HEK293 (cell line): ENCODE results near the gene SUPT5H.

ENCODE experiments used
- CTCF ChIA-PET: fragments of 350-600 bp; formaldehyde crosslinking; extraction: SDS; loops from one replicate; lab custom pipeline; 2021; ENCODE audit warnings: antibody characterized with exemption; lab: Yijun Ruan, JAX
- POLR2A ChIA-PET: fragments of 300-600 bp; formaldehyde crosslinking; extraction: SDS; loops from one replicate; lab custom pipeline; 2020; ENCODE audit warnings: antibody characterized with exemption, inconsistent platforms; lab: Yijun Ruan, JAX
- H3K27ac ChIP-seq: fragments of 200-500 bp; sonication (Bioruptor generic); 2 replicates; pipeline ENCODE4 v1.5.1; 2014; ENCODE audit warnings: low read depth, low read length, control low read depth, inconsistent platforms; ENCODE audit errors: extremely low read depth
- H3K36me3 ChIP-seq, 2 experiments: fragments of 200-500 bp in 1 of 2; sonication (Bioruptor generic) in 1 of 2; 1 replicate in 1 of 2; 2 replicates in 1 of 2; pipeline ENCODE4 v1.5.1; 2014 to 2017; ENCODE audit warnings: inconsistent platforms in 2 of 2, low read length in 2 of 2; ENCODE audit not compliant: control insufficient read depth in 2 of 2, insufficient read depth in 1 of 2
- H3K4me1 ChIP-seq: fragments of 200-500 bp; sonication (Bioruptor generic); 2 replicates; pipeline ENCODE4 v1.5.1; 2014; ENCODE audit warnings: mild to moderate bottlenecking, low read length, inconsistent platforms; ENCODE audit not compliant: control insufficient read depth, insufficient read depth
- H3K4me3 ChIP-seq: 2 replicates; pipeline ENCODE4 v1.5.1; 2011; ENCODE audit warnings: low read depth, mild to moderate bottlenecking, control low read depth, low read length, moderate library complexity
- H3K9me3 ChIP-seq: fragments of 200-500 bp; sonication (Bioruptor generic); 2 replicates; pipeline ENCODE4 v1.5.1; 2014; ENCODE audit warnings: low read depth, low read length, inconsistent platforms; ENCODE audit not compliant: control insufficient read depth, insufficient read depth
- BCL11A ChIP-seq: fragments of 450-650 bp; formaldehyde crosslinking; IDR thresholded peaks from 2 replicates; pipeline ENCODE4 v1.5.1; 2016; ENCODE audit warnings: low read depth, missing biosample characterization, missing genetic modification characterization
- HOXC10 ChIP-seq: sonication (generic); formaldehyde crosslinking; IDR thresholded peaks from 2 replicates; pipeline ENCODE4 v1.8.1; 2023; ENCODE audit warnings: mild to moderate bottlenecking, missing genetic modification reagents
- IKZF3 ChIP-seq: fragments of 450-650 bp; IDR thresholded peaks from 2 replicates; pipeline ENCODE4 v1.5.0; 2018; ENCODE audit warnings: missing biosample characterization, mild to moderate bottlenecking, missing genetic modification characterization, moderate library complexity
- ZBTB17 ChIP-seq: fragments of 450-650 bp; formaldehyde crosslinking; IDR thresholded peaks from 2 replicates; pipeline ENCODE4 v1.5.1; 2016; ENCODE audit warnings: missing biosample characterization, missing genetic modification characterization
- ZEB2 ChIP-seq: fragments of 450-650 bp; formaldehyde crosslinking; IDR thresholded peaks from 2 replicates; pipeline ENCODE4 v1.5.1; 2016; ENCODE audit warnings: missing biosample characterization, missing genetic modification characterization
- ZNF121 ChIP-seq: fragments of 450-650 bp; formaldehyde crosslinking; IDR thresholded peaks from 2 replicates; pipeline ENCODE4 v1.5.1; 2016; ENCODE audit warnings: missing biosample characterization, missing genetic modification characterization
- ZNF155 ChIP-seq: fragments of 450-650 bp; formaldehyde crosslinking; IDR thresholded peaks from 2 replicates; pipeline ENCODE4 v1.5.1; 2016; ENCODE audit warnings: missing biosample characterization, missing genetic modification characterization
- ZNF157 ChIP-seq: fragments of 450-650 bp; formaldehyde crosslinking; IDR thresholded peaks from 2 replicates; pipeline ENCODE4 v1.5.1; 2016; ENCODE audit warnings: missing biosample characterization, missing genetic modification characterization
- ZNF16 ChIP-seq: fragments of 450-650 bp; formaldehyde crosslinking; IDR thresholded peaks from 2 replicates; pipeline ENCODE4 v1.5.1; 2016; ENCODE audit warnings: low read depth, missing biosample characterization, missing genetic modification characterization
- ZNF18 ChIP-seq: fragments of 450-650 bp; formaldehyde crosslinking; IDR thresholded peaks from 2 replicates; pipeline ENCODE4 v1.5.1; 2016; ENCODE audit warnings: missing biosample characterization, missing genetic modification characterization
- ZNF202 ChIP-seq: fragments of 450-650 bp; formaldehyde crosslinking; IDR thresholded peaks from 2 replicates; pipeline ENCODE4 v1.5.1; 2016; ENCODE audit warnings: missing biosample characterization, missing genetic modification characterization, borderline replicate concordance
- ZNF354C ChIP-seq: fragments of 450-650 bp; formaldehyde crosslinking; IDR thresholded peaks from 2 replicates; pipeline ENCODE4 v1.5.1; 2016; ENCODE audit warnings: missing biosample characterization, missing genetic modification characterization, low read depth, borderline replicate concordance
- ZNF548 ChIP-seq: fragments of 450-650 bp; formaldehyde crosslinking; IDR thresholded peaks from 2 replicates; pipeline ENCODE4 v1.5.1; 2016; ENCODE audit warnings: missing biosample characterization, missing genetic modification characterization
- ZNF692 ChIP-seq: fragments of 450-650 bp; formaldehyde crosslinking; IDR thresholded peaks from 2 replicates; pipeline ENCODE4 v1.5.1; 2016; ENCODE audit warnings: missing biosample characterization, missing genetic modification characterization
- ZNF747 ChIP-seq: fragments of 450-650 bp; formaldehyde crosslinking; IDR thresholded peaks from 2 replicates; pipeline ENCODE4 v1.5.1; 2016; ENCODE audit warnings: missing biosample characterization, missing genetic modification characterization
- ZSCAN16 ChIP-seq: fragments of 450-650 bp; formaldehyde crosslinking; IDR thresholded peaks from 2 replicates; pipeline ENCODE4 v1.5.1; 2016; ENCODE audit warnings: missing biosample characterization, missing genetic modification characterization
- TF ChIP-seq, protein P1 (sequence below): fragments of 450-650 bp; formaldehyde crosslinking; IDR thresholded peaks from 2 replicates; pipeline ENCODE4 v1.5.1; 2016; ENCODE audit warnings: missing biosample characterization, missing genetic modification characterization

The SUPT5H gene

GRCh38 chr19:39492788-39493187 is 47.4 kb downstream of the SUPT5H start:
- H3K27ac ChIP-seq, result no peak overlapping the region
- TF ChIP-seq, protein P1, sequence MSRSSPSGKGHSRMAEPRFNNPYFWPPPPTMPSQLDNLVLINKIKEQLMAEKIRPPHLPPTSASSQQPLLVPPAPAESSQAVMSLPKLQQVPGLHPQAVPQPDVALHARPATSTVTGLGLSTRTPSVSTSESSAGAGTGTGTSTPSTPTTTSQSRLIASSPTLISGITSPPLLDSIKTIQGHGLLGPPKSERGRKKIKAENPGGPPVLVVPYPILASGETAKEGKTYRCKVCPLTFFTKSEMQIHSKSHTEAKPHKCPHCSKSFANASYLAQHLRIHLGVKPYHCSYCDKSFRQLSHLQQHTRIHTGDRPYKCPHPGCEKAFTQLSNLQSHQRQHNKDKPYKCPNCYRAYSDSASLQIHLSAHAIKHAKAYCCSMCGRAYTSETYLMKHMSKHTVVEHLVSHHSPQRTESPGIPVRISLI (tag by site-specific recombination), result peak; percentile 95
- TF ChIP-seq ZNF157 (tag by site-specific recombination), result no peak
- TF ChIP-seq, all 188 proteins: peak for 1
- CTCF ChIA-PET, result interaction anchor here (0.8 to 4.1 kb wide), 5 partner anchors 10 to 52 kb away, joined by 3 to 21 read pairs (median 9); no protein-coding TSS in a partner anchor
- Histone ChIP-seq H3K4me3 (no peak overlapping the region), H3K4me1 (peaks cover 4% of the 10 kb centered on the region), H3K36me3 (peaks cover 40 to 51% of the 10 kb centered on the region in 2 experiments), H3K9me3 (no peaks in the 10 kb centered on the region)
- POLR2A ChIA-PET, result interaction anchor here (0.9 to 2.0 kb wide), 3 partner anchors 20 to 57 kb away, joined by 4 to 10 read pairs (median 5); partner anchors contain the start of genes EID2B and RPS16

DNA sequence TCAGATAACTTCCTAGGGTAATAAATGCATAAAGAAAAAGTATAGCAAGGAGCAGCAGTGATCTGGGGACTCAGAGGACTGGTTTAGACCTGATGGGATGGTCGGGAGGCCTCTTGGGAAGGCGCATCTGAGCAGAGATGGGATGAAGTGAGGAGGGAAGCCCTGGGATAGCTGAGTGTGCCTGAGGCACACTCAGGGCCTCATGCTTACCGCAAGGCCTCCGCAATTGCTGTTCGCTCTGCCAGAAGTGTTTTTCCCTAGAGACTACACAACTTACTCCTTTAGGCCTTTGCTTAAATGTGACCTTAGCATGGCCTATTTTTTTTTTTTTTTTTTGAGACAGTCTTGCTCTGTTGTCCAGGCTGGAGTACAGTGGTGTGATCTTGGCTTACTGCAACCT is 49.3 kb downstream of the SUPT5H start:
- POLR2A ChIA-PET, result interaction anchor here (0.6 kb wide), 1 partner anchor 98 kb away, joined by 3 read pairs; no protein-coding TSS in a partner anchor

DNA sequence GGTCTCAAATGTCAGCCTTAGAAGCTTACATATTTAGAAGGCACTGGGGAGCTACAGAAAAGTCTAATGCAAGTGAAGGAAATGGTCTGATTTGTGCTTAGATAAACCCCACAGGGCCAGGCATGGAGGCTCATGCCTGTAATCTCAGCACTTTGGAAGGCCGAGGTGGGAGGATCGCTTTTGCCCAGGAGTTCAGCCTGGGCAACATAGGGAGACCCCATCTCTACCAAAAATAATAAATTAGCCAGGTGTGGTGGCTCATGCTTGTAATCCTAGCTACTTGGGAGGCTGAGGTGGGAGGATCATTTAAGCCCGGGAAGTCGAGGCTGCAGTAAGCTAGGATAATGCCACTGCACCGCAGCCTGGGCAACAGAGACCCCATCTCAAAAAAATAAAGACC is 50.7 kb downstream of the SUPT5H start:
- ChIA-PET POLR2A (interaction anchor here (1.1 to 3.5 kb wide), 3 partner anchors 11 to 60 kb away, joined by 5 to 11 read pairs (median 7); partner anchors contain the start of genes RPS16 and TIMM50), CTCF (interaction anchor here (0.6 to 4.2 kb wide), 13 partner anchors 15 to 596 kb away, joined by 3 to 20 read pairs (median 3); partner anchors contain the start of genes EID2, EID2B, NFKBIB and RPS16)
- Histone ChIP-seq H3K36me3 (peaks cover 11 to 19% of the 10 kb centered on the region in 2 experiments), H3K4me1 (peaks cover 16% of the 10 kb centered on the region), H3K4me3 (no peak overlapping the region), H3K27ac (no peak overlapping the region), H3K9me3 (no peaks in the 10 kb centered on the region)
- TF ChIP-seq ZNF16 (tag by site-specific recombination), result 0 out of 2 replicates have a peak, but pooled peaks have one; percentile 28
- no peak for TF ChIP-seq ZNF202 (tag by site-specific recombination)
- no peak for TF ChIP-seq ZNF548 (tag by site-specific recombination)
- TF ChIP-seq ZNF121 (tag by site-specific recombination), result peak; percentile 82
- no peak for TF ChIP-seq ZNF354C (tag by site-specific recombination)

More for the DNA sequence above, 49.3 kb downstream of the SUPT5H start:
- TF ChIP-seq ZSCAN16 (tag by site-specific recombination) (no peak), ZNF18 (tag by site-specific recombination) (0 out of 2 replicates have a peak, but pooled peaks have one; percentile 32), ZNF155 (tag by site-specific recombination) (no peak), ZEB2 (0 out of 2 replicates have a peak, but pooled peaks have one; percentile 22), ZNF747 (tag by site-specific recombination) (no peak), ZBTB17 (peak; percentile 62), IKZF3 (tag by site-specific recombination) (peak; percentile 37; the same call in 1 of the 2 replicates), HOXC10 (CRISPR knock-in tag) (no peak), ZNF692 (tag by site-specific recombination) (no peak), BCL11A (tag by site-specific recombination) (0 out of 2 replicates have a peak, but pooled peaks have one; percentile 27)
- TF ChIP-seq, protein P1 (tag by site-specific recombination), result peak; percentile 51; the same call in 1 of the 2 replicates
- peaks cover 16% of the 10 kb centered on the region for H3K4me1 ChIP-seq
- no peaks in the 10 kb centered on the region for H3K9me3 ChIP-seq
- H3K4me3 ChIP-seq, result no peak overlapping the region
- peaks cover 21 to 33% of the 10 kb centered on the region in 2 experiments for H3K36me3 ChIP-seq
- peak overlapping the region; percentile 56 for H3K27ac ChIP-seq
- CTCF ChIA-PET, result interaction anchor here (0.6 to 4.2 kb wide), 7 partner anchors 9 to 179 kb away, joined by 3 to 20 read pairs (median 6); no protein-coding TSS in a partner anchor
